Bone marrow (tissue), 2 donors: ENCODE measurements around the gene SFMBT2.

Experiments used
- DNase-seq, 2 donors: peaks; one replicate each; lab custom pipeline; 2025; lab: John Stamatoyannopoulos, UW

The SFMBT2 gene

DNA sequence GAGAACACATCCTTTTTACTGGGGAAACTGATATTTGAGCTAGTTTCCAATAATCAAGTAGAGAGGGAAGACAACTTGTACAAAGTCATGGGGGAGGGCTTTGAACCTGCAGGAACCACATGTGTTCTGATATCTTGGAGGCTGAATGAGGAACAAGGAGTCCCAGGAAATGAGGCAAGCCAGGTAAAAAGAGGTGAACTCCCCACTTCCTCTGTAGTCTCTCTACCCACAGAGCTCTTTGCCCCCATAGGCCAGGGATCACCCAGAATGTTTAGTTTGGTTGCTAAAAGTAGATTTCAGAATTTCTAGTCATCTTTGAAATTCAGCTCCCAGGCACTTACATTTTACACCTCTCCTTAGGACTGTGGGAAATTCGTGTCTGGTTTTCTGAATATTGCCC is 276.4 kb downstream of the SFMBT2 start:
- DNase-seq: no peak

DNA sequence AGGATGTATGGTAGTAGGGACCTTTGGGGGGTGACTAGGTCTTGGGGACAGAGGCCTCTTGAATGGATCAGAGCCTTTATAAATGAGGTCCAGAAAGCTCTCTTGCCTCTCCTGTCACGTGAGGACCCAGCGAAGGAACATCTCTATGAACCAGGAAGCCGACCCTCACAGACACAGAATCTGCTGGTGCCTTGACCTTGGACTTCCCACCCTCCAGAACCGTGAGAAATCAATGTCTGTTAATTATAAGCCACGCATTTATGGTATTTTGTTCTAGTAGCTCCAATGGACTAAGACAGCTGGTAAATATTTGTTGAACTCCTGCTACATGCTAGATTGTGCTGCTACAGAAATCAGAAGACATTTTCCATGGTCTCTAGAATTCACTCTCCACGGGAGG is 276.9 kb downstream of the SFMBT2 start:
- no peak for DNase-seq

DNA sequence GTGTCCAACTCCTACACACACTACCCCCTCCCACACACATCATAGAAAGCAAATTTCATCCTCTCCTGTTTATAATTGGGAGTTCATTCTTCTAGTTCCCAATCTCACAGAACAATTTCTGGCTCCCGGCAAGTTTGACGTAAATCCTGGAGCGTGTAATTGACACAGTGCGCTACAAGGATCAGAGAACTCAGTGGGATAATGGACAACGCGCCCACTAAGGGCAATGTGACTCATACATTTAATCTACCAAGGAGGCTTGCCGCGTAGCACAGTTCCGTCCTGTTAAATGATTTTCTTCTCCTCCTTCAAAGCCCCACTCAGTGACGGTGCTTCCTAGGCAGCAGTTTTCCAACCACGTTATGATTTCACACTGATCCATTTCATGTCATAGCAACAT is 277.6 kb downstream of the SFMBT2 start:
- no peak for DNase-seq

DNA sequence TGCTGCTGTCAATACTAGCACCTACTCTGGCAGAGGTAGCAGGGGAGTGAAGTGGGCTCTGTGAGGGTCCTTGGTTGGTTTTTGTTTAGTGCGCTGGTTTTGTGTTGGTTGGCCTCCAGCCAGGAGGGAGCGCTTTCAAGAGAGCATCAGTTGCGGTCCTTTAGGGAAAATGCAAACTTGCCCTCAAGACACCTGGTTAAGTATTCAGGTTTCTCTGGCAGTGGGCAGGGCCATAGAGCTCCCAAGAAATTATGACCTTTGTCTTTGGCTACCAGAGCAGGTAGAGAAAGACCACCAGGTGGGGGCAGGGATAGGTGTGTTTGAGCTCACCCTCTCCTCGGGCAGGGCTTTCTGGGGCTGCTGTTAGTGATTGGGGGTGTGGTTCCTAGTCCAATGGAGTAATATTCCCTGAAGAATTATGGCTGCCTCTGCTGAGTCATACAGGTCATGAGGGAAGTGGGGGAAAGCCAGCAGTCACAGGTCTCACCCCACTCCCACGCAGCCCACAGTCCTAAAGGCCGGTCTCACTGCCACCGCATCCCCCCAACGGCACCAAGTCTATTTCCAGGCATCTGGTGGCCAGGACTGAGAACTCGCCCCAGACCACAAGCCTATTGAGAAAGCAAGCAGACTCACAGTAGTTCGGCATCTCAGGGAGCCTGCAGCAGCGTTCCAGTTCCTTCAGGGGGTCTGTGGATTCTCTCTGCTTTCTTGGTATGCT is 280.5 kb downstream of the SFMBT2 start:
- no peak for DNase-seq

DNA sequence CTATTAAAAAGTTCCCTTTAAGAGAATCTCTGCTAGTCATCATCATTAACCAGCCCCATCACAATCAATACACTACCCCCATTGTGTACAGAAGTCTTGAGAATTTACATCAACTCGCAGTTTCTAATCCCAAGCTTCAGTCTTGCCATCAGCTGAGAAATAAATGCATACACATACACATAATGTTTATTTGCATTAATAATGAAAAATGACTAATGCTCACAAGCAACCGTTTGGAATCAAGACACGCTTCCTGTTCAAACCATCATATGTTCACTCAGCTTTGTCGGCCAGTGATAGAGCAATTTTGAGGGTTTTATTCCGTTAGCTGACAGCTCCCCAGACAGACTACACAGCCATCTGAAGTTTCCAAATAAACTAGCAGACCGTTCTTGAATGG is 287.1 kb downstream of the SFMBT2 start:
- no peak for DNase-seq

DNA sequence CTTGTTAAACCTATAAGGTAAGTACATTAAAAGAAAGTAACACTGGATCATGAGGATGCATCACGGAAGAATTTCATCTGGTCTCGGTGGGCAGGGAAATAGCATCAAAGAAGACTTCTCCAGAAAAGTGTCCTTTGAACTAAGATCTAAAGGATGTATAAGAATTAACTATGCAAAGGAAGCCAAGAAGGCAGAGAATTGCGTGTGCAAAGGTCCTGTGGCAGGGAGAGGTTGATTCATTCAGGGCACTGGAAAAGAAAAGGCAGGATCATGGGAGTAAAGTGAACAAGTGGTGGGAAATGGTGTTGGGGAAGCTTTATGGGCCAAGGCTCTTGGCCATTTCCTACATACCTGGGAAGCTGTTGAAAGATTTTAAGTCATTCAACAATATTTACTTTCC is 288.3 kb downstream of the SFMBT2 start:
- no peak for DNase-seq

DNA sequence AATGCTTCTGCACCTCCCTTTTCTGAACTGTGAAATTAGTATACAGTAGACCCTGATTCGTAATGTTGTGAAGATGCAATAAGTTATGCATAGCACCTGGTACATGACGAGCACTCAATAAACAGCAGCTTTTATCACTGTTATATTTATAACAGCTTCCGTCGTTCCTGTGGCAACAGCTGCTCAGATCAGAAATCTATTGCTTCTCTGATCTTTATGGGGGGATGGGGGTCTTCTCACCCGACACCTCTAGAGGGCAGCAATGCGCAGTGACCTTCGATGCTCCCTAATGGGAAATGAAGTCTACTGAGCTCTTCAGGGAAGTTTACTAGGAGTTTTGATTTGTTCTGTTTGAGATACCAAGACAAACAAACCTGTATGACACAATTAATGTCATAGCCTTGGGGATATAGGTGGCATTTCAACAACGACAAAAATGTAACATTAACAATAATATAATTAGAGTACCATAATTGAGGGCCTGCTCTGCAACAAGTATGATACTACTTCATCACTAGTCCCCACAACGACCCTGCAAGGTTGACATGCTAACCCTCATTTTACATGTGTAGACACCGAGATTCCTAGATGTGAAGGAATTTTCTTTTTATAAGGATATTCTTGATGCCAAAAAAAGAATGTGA is 289.6 kb downstream of the SFMBT2 start:
- peak; percentile 3 to 43 for DNase-seq

DNA sequence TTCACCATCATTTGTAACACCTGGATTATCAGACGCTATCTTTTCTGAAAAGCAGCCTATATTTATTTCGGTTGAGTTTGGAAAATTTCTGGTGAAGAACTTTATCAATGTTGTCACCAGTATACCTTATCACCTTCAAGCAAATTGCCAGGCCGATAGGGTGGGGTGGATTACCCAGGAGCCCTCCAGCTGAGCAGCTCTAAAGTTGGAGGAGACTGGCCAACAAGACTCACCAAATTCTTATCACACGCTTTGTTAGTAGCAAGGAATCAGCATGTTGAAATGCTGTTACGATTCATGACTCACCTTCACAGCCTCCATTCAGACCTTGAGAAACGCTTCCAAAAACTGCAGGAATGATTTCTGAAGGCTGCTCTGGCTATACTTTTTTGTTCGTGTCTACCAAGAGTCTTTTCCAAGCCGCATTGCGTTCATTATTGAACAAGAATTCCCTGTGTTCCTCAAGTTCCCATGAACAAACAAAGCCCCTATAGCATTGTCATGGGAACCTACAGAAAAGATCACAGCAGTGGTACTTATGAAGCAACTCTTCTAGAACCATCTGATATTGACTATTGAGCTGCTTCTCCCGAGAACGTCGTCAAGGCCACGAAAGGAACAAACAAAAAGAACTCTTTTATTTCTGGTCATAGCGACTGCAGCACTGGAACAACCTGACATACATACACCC is 291.4 kb downstream of the SFMBT2 start:
- no peak for DNase-seq

DNA sequence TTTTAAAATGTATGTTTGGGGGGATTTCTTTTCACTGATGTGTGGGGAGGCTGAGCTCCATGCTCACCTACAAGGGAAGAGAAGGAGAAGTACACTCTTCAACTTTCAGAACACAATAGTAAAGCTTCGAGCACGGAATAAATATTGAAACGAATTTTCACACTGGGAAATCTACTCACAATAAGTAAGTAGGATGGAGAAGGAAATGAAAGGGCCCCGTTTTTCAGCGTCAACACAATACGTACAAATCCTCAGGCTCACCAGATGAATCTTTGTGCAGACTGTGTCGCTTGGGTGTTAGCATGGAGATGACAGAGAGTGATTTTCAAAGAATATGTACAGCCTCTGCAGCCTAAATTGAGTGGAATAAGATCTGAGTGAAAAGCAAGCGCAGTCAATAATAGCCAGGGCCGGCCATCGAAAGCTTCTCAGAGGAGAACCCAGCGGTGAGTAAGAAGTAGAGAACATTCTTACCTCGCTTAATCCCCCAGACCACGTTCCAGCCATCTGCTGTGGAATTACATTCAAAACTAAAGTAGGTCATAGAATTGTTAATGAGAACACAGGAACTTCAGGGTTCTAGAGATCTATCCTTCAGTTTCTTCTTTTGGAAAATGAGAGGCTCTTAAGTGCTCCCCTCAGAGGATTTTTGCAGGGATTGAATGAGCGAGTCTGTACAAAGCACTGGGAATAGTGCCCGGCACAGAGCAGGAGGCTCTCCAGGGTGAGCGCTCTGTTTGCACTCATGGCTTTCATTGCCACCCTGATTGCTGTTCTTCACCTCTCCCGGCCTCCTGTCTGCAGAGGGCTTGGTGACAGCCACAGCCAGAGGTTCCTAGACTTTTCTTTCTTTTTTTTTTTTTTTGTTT is 292.8 kb downstream of the SFMBT2 start:
- no peak for DNase-seq

DNA sequence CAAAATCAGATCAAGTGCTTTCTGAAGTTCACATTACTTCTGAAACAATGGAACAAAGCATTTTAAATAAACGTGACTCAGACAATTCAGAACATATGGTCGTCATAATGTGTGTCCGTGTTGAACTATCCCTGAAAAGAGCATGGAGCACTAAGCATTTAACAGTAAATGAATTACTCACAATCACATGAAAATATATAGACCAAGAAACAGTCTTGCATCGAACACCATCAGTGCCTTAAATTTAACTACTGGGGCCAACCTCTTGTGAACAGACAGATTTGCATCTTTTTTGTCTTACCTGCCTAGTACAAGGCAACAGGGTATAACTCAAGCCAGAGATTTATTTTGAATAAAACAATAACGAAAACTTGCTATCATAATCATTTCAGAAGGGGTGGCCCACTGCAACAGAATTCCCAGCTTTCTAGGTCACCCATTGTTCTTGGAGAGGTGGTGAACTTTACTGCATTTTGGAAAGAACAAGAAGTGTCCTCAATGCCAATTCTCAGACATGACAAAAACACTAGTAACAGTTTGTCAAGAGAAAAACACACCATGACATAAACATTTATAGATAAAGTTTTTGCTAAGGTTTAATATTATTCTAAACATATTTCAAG is 293.5 kb downstream of the SFMBT2 start:
- no peak for DNase-seq

DNA sequence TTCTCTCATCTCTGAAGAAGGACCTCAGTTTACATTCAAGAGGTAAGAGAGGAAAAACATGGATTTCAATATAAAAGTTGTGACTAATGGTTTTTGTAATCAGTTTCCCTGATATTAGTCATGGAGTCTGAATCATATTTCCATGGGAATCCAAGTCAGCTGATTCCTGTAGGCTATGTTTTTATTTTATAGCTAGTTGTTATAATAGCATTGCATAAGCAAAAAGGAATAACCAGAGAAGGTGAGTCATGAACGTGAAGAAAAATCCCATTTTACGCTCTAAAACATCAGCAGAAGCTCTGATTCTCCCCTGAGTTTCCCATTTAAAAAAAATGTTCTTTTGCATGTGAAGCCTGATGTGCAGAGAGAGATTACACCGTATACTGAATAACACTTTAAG is 299.3 kb downstream of the SFMBT2 start:
- no peak for DNase-seq

DNA sequence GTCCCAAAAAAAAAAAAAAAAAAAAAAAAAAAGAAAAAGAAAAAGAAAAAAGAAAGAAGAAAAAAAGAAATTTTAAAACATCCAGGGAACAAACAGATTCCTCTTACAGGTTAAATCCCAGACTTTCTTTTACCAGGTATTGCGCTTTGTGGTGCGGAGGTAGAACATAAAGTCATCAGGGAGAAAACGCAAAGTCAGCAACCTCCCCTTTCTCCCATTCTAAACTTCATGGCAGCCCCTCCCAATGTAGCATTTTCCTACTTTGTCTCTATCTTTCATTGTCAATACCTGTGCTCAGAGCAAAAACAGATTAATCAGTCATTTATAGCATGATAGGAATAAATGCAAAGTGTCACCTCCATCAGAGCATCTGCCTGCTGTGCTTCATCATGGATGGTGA is 299.7 kb downstream of the SFMBT2 start:
- no peak for DNase-seq
